AG09319 (cell line): Measurements from ENCODE around the gene MRPS5.

Experiments used
- DNase-seq: peaks from one replicate; pipeline ENCODE4 v3.0.0-alpha.2; 2010; ENCODE audit warnings: low read depth; ENCODE audit errors: extremely low read depth
- CTCF ChIP-seq: IDR thresholded peaks from 2 replicates; pipeline ENCODE4 v1.5.1; 2011; ENCODE audit warnings: low read depth, mild to moderate bottlenecking, inconsistent platforms, low read length, moderate library complexity

Gene MRPS5

GRCh38 chr2:95055262-95055661 lies 66.3 kb downstream of the MRPS5 start:
- TF ChIP-seq CTCF = no peak
- no peak for DNase-seq

- no peak for DNase-seq
- no peak for TF ChIP-seq CTCF
Measured at GRCh38 chr2:95054016-95054415, 67.6 kb downstream of the MRPS5 start.

- DNase-seq = no peak
- TF ChIP-seq CTCF = no peak
Measured at GRCh38 chr2:95053543-95053942, 68.1 kb downstream of the MRPS5 start.

GRCh38 chr2:95052804-95053479 lies 68.7 kb downstream of the MRPS5 start:
- no peak for TF ChIP-seq CTCF
- no peak for DNase-seq

- TF ChIP-seq CTCF = no peak
- no peak for DNase-seq
Measured at GRCh38 chr2:95052307-95052706, 69.3 kb downstream of the MRPS5 start.

- no peak for DNase-seq
- no peak for TF ChIP-seq CTCF
Measured at GRCh38 chr2:95051626-95052025, 70.0 kb downstream of the MRPS5 start.

GRCh38 chr2:95050385-95051300 lies 71.0 kb downstream of the MRPS5 start:
- no peak for TF ChIP-seq CTCF
- no peak for DNase-seq
